CD4-positive, alpha-beta T cell treated with Interleukin-12 subunit alpha and Interleukin-12 subunit beta, for 1 hour (primary cell): ENCODE data around the gene BRD3.

ENCODE experiments used
- DNase-seq: peaks from one replicate; pipeline ENCODE4 v3.0.0-alpha.2; 2020

The BRD3 gene

GRCh38 chr9:134010310-134011173, 57.3 kb downstream of the BRD3 start:
- DNase-seq: no peak

DNA sequence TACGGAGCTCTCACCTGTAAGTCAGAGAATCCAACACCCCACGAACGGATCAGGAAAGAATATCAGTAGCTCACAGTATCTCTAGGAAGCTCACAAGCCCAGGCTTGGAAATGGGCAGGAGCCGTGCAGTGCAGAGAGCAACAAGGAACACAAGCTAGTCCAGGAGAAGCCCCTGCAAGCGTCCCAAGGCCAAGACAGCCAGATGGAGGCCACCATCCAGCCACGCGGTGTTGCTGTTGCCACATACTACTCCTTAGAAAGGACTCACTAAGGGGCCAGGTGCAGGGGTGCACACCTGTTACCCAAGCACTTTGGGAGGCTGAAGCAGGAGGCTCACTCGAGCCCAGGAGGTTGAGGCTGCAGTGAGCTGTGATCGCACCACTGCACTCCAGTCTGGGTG, 60.3 kb downstream of the BRD3 start:
- DNase-seq: no peak

- no peak for DNase-seq
Measured at GRCh38 chr9:134007150-134007549, 60.7 kb downstream of the BRD3 start.

DNA sequence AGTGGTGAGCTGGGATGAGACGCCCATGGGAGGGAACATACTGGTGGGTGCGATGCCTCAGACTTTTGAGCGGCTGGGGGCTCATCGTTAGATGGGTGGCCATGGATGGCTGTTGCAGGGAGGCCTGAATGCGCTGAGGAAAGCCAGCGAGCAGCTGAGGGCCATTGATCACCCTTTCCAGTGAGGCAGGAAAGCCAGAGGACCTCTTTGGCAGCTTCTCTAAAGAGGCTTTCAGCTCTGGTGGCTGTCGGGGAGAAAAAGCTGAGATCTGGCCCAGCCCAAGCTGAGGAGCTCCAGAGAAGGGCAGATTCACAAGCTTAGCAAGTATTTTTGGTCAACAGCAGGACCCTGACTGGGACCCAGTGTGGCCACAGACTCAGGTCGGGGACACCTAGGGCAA, 62.4 kb downstream of the BRD3 start:
- DNase-seq: no peak

- no peak for DNase-seq
Measured at GRCh38 chr9:134004881-134005280, 62.9 kb downstream of the BRD3 start.

- no peak for DNase-seq
Measured at GRCh38 chr9:134004131-134004873, 63.5 kb downstream of the BRD3 start.

- no peak for DNase-seq
Measured at GRCh38 chr9:134003237-134003636, 64.6 kb downstream of the BRD3 start.

DNA sequence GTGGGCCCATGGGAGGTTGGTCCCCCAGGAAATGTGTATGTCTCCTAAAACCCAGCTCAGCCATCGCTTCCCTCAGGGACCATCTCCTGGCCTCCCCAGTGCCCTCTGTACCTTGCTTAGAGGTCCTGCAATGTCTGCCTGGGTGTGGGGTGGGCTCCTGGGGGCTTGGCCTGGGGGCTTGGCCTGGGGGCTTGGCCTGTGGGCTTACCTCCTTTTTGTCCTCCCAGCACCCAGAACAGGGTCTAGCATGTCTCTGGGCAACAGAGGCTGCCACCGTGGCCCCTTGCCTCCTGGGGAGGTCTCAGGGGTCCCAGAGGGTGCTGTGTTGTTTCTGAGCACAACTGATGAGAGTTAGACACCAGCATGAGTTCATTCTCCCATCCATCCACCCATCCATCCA, 65.0 kb downstream of the BRD3 start:
- DNase-seq: no peak

GRCh38 chr9:133999851-134000265, 68.0 kb downstream of the BRD3 start:
- DNase-seq: no peak

- DNase-seq: no peak
Measured at GRCh38 chr9:133998915-133999595, 68.8 kb downstream of the BRD3 start.

DNA sequence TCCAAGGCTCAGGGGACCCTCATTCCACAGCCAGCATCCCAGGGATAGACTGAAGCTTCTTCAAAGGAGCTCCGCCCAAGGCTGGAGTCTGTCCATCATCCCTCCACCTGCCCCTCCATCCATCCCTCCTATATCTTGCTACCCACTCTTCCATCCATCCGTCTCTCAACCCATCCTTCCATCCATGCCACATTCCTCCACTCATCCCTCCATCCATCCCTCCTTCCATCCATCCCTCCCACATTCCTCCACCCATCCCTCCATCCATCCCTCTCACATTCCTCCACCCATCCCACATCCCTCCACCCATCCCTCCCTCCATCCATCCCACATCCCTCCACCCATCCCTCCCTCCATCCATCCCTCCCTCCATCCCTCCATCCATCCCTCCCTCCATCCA, 70.2 kb downstream of the BRD3 start:
- DNase-seq: no peak

GRCh38 chr9:133996531-133997520, 71.0 kb downstream of the BRD3 start:
- no peak for DNase-seq

DNA sequence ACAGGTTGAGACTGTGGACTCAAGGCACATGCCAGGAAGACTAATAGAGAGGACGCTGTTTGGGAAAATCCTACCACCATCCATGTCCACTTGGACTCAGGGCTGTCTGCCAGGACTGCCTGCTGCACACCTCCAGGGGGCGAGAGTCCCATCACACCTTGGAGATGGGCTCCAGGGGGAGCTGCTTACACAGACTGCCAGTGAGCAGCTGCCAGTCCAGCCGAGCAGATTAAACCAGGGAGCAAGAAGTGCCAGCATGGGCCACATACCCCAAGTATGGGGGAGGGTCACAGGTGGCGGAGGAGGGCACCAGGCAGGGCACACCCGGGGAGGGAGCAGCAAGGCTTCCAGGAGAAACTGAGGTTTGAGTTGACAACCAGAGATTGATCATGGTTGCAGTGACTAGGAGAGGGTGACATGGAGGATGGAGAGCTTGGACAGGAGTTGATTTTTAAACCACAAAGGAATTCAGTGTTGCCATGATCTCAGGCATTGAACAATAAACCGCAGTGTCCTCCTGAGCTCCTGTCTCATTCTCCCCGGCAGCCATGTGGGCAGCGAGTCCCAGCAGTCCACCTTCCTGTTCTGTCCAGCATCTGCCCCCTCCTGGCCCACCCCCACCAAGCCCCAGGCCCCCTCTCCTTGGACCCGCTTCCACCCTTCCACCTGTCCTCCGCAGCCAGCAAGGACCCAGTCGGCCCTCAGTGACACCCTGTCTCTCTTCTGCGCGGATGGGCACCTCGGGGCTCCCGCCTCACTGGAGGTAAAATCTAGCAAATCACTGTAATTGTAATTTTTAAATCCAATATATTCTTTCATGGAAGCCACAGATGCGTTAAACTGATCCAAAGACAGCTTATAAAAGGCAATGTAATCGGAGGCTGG, 72.6 kb downstream of the BRD3 start:
- no peak for DNase-seq

DNA sequence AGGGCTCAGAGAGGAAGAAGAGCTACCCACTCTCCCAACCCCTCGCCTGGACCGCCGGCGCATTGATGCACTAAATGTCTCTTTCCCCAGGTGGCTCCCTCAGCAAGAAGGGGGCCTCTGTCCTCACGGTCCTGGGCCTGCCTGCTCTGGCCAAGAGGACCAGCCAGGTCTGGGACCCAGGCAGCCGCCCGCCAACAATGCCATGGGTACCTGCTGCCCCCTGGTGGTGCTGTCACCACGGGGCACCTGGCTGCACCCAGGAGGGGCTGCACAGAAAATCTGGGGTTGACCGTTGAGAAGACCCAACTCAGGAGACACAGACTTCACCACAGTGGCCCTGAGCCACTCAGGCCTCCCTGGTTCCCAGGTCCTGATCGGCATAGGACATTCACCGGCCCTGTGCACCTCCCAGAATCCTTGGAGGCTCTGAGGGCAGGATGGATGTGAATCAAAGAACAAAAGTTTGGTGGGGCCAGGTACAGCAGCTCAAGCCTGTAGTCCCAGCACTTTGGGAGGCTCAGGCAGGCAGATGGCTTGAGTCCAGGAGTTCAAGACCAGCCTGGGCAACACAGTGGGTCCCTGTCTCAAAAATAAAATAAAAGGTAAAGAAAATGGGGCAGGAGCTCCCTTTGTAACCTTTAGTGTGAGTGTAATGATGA, 73.3 kb downstream of the BRD3 start:
- DNase-seq: peak; percentile 73

GRCh38 chr9:133993635-133994253, 74.1 kb downstream of the BRD3 start:
- no peak for DNase-seq

DNA sequence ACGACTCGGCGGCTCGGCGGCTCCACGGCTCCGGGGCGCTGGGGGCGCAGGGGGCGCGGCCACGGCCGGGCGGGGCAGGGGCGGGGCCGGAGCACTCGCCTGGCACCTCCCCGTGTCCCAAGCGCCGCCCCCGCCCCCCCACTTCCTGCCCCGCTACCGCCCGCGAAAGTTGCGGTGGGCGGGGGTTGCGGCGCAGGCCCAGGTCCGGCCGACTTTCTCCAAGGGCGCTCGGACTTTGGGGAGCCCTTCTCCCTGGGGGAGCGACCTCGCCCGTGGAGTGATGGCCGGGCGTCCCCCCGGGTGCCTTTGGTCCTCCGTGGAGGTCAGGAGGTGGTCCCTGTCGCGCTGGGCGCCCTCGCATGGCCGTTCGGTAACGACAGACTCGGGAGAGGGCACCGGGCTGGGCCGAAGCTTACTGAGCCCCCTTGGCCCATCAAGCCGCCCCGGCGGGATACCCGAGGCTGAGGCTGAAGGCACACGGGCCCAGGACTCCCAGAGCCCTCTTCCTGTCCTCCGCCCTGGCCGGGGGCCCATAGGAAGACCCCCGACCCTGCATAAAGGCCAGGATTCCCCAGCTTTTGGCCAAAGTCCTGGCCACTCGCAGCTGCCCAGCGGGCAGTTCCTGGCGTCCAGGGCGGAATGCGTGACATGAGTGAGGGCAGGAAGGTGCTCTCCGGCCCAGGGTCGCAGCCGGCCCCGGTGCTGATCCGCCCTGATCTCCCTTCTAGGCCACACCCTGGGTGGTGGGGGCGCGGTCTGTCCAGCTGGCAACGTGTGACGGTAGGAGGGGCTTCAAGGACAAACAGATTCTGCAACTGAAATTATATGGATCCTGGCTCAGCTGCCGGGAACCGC, 74.8 kb downstream of the BRD3 start:
- peak; percentile 77 for DNase-seq

DNA sequence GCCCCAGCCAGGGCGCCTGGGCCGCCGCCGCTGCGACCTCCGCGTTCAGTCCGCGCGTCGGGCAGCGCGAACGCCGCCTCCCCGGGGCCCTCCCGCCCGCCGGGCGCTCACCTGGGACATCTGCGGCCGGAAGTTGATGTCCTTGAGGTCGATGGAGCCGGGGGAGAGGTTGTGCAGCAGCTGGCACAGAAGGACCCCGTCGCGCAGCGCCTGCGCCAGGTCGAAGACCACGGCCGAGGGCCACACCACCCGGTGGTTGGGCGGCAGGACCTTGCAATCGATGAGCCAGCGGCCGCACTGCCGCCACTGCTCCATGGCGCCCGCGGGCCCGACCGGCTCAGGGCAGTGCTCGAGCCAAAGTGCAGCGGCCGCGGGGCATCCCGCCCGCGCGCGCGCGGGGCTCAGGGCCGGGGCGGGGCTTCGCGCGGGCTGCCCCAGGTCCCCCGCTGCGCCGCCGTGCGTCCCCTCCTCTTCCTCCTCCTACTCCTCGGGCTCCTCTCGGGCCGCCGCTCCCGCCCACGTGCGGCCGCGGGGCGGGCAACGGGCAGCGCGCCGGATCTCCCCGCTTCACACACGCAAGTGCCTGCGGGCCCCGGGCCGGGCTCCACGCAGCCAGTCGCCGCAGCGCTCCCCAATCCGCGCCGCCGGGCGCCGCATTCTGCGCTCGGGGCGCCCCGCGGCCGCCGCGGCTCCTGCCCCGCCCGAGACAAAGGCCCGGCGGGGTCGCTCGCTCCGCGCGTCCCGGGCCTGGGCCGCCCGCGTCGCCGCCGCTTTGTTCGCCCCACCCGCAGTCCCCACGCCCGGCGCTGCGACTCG, 75.7 kb downstream of the BRD3 start, which contains the start of gene VAV2:
TSS of gene VAV2 (minus strand) at position 361 of the 816 bp plus-strand sequence. CDS start at position 315, 46 bp downstream.
- peak; percentile 43 for DNase-seq
